BLaER1 (cell line): ENCODE data around the gene TP53I3.
"Not testable (repeated sequence)": the region's sequence is repeated elsewhere in the genome, so short reads cannot be mapped to it uniquely, and the experiment has no call there.

Experiments
- H3K27ac ChIP-seq: shearing (Covaris generic); formaldehyde crosslinking; 2 replicates; pipeline ENCODE4 v1.8.1; 2022
- H3K27me3 ChIP-seq: shearing (Covaris generic); formaldehyde crosslinking; 2 replicates; pipeline ENCODE4 v1.8.1; 2022
- H3K36me3 ChIP-seq: shearing (Covaris generic); formaldehyde crosslinking; 2 replicates; pipeline ENCODE4 v1.8.1; 2022
- H3K4me1 ChIP-seq: shearing (Covaris generic); formaldehyde crosslinking; 2 replicates; pipeline ENCODE4 v1.8.1; 2022
- H3K4me2 ChIP-seq: shearing (Covaris generic); formaldehyde crosslinking; 2 replicates; pipeline ENCODE4 v1.8.1; 2022
- H3K4me3 ChIP-seq: shearing (Covaris generic); formaldehyde crosslinking; 2 replicates; pipeline ENCODE4 v1.8.1; 2022
- H3K9ac ChIP-seq: shearing (Covaris generic); formaldehyde crosslinking; 2 replicates; pipeline ENCODE4 v1.8.1; 2022
- H3K9me3 ChIP-seq: shearing (Covaris generic); formaldehyde crosslinking; 2 replicates; pipeline ENCODE4 v1.8.1; 2022
- H4K20me1 ChIP-seq: shearing (Covaris generic); formaldehyde crosslinking; 2 replicates; pipeline ENCODE4 v1.8.1; 2022
- Cebpa-rat ChIP-seq: shearing (Covaris generic); IDR thresholded peaks from 2 replicates; pipeline ENCODE4 v1.8.1; 2022

TP53I3 gene

GRCh38 chr2:24102677-24103076, 18.0 kb upstream of the TP53I3 start:
- TF ChIP-seq Cebpa-rat, result no peak
- no peak overlapping the region for H3K27ac ChIP-seq
- no peak overlapping the region for H3K9ac ChIP-seq
- H3K27me3 ChIP-seq, result no peaks in the 10 kb centered on the region
- peaks cover 8% of the 10 kb centered on the region; the same call in 1 of the 2 replicates for H3K4me1 ChIP-seq
- H4K20me1 ChIP-seq, result no peaks in the 10 kb centered on the region
- H3K4me2 ChIP-seq, result no peak overlapping the region
- peaks cover 30% of the 10 kb centered on the region for H3K36me3 ChIP-seq
- no peak overlapping the region for H3K4me3 ChIP-seq
- peaks cover 31% of the 10 kb centered on the region for H3K9me3 ChIP-seq

DNA sequence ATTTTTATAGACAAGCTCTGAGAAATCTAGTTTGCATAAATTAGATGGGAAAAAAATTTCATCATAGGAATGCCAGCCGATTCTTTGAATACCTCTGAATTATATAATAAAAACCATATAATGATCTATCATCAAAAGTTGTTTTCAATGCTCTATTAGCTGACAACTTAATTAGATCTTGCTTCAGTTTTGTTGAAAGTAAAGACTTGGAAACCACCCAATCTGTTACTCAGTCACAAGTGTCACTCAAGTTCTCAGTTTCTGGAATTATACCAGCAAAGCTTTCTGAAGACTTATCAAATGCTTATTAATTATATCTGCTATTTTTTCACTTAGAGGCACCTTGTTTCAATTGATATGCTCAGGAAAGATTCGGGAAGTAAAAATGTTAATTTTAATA, 17.4 kb upstream of the TP53I3 start:
- peaks cover 28% of the 10 kb centered on the region for H3K9me3 ChIP-seq
- H4K20me1 ChIP-seq, result no peaks in the 10 kb centered on the region
- no peak overlapping the region for H3K27ac ChIP-seq
- no peak overlapping the region for H3K9ac ChIP-seq
- H3K27me3 ChIP-seq, result no peaks in the 10 kb centered on the region
- TF ChIP-seq Cebpa-rat, result no peak
- H3K36me3 ChIP-seq, result peaks cover 30% of the 10 kb centered on the region
- H3K4me2 ChIP-seq, result no peak overlapping the region
- peaks cover 8% of the 10 kb centered on the region; the same call in 1 of the 2 replicates for H3K4me1 ChIP-seq
- H3K4me3 ChIP-seq, result no peak overlapping the region

DNA sequence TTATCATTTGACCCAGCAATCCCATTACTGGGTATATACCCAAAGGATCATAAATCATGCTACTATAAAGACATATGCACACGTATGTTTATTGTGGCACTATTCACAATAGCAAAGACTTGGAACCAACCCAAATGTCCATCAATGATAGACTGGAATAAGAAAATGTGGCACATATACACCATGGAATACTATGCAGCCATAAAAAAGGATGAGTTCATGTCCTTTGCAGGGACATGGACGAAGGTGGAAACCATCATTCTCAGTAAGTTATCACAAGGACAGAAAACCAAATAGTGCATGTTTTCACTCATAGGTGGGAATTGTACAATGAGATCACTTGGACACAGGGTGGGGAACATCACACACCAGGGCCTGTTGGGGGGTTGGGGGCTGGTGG, 16.1 kb upstream of the TP53I3 start:
- not testable (repeated sequence) for H3K9ac ChIP-seq, H4K20me1 ChIP-seq, H3K4me2 ChIP-seq, H3K4me3 ChIP-seq, H3K4me1 ChIP-seq, H3K27ac ChIP-seq, H3K27me3 ChIP-seq
- Histone ChIP-seq H3K36me3 (peaks cover 36% of the 10 kb centered on the region), H3K9me3 (peaks cover 16% of the 10 kb centered on the region)

DNA sequence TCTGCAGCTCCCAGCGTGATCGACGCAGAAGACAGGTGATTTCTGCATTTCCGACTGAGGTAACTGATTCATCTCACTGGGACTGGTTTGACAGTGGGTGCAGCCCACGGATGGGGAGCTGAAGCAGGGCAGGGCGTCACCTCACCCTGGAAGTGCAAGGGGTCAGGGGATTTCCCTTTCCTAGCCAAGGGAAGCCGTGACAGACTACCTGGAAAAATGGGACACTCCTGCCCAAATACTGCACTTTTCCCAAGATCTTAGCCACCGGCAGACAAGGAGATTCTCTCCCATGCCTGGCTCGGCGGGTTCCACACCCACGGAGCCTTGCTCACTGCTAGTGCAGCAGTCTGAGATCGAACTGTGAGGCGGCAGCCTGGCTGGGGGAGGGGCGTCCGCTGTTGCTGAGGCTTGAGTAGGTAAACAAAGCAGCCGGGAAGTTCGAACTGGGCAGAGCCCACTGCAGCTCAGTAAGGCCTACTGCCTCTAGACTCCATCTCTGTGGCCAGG, 10.6 kb upstream of the TP53I3 start:
- not testable (repeated sequence) for H3K9me3 ChIP-seq, H3K9ac ChIP-seq, H3K4me2 ChIP-seq, H3K4me1 ChIP-seq, H4K20me1 ChIP-seq, H3K27ac ChIP-seq, H3K27me3 ChIP-seq, H3K4me3 ChIP-seq
- peaks cover 35% of the 10 kb centered on the region for H3K36me3 ChIP-seq

DNA sequence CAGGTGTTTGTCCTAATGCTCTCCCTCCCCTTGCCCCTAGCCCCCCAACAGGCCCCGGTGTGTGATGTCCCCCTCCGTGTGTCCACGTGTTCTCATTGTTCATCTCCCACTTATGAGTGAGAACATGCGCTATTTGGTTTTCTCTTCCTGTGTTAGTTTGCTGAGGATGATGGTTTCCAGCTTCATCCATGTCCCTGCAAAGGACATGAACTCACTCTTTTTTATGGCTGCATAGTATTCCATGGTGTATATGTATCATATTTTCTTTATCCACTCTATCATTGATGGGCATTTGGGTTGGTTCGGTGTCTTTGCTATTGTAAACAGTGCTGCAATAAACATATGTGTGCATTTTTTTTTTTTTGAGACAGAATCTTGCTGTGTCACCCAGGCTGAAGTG, 8.6 kb upstream of the TP53I3 start:
- H4K20me1 ChIP-seq, H3K4me3 ChIP-seq, H3K9ac ChIP-seq, H3K4me2 ChIP-seq, H3K4me1 ChIP-seq, H3K27ac ChIP-seq, H3K9me3 ChIP-seq, H3K27me3 ChIP-seq: not testable (repeated sequence)
- H3K36me3 ChIP-seq, result peaks cover 52% of the 10 kb centered on the region

DNA sequence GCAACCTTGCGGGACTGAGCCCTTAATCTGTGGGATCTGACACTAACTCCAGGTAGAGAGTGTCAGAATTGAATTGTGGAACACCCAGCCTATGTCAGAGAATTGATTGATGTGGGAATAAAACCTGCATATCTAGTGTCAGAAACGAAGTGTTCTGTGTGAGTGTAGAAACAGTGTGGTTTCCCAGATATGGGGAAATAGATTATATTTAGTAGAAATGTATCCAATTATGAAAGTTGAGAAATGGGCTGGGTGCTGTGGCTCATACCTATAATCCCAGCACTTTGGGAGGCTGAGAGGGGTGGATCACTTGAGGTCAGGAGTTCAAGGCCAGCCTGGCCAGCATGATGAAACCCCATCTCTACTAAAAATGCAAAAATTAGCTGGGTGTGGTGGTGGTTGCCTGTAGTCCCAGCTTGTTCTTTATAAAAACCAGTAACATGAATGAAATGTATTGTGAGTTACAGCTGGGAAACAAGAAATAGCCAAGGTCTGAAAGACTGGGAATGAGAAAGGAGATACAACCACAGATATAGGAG, 4.3 kb upstream of the TP53I3 start:
- Histone ChIP-seq H3K27ac (no peak overlapping the region), H3K27me3 (no peaks in the 10 kb centered on the region), H3K36me3 (peaks cover 34% of the 10 kb centered on the region; the same call in 1 of the 2 replicates), H3K9me3 (no peaks in the 10 kb centered on the region), H4K20me1 (no peaks in the 10 kb centered on the region), H3K4me2 (no peak overlapping the region), H3K4me1 (peaks cover 9% of the 10 kb centered on the region), H3K4me3 (no peak overlapping the region), H3K9ac (no peak overlapping the region)
- no peak for TF ChIP-seq Cebpa-rat

- no peak overlapping the region for H3K27ac ChIP-seq
- no peaks in the 10 kb centered on the region for H4K20me1 ChIP-seq
- no peak for TF ChIP-seq Cebpa-rat
- peaks cover 35% of the 10 kb centered on the region for H3K36me3 ChIP-seq
- H3K4me3 ChIP-seq, result no peak overlapping the region
- H3K9ac ChIP-seq, result no peak overlapping the region
- no peaks in the 10 kb centered on the region for H3K27me3 ChIP-seq
- H3K9me3 ChIP-seq, result no peaks in the 10 kb centered on the region
- H3K4me2 ChIP-seq, result no peak overlapping the region
- peaks cover 18% of the 10 kb centered on the region for H3K4me1 ChIP-seq
Observed at GRCh38 chr2:24087032-24087431, 2.4 kb upstream of the TP53I3 start.

DNA sequence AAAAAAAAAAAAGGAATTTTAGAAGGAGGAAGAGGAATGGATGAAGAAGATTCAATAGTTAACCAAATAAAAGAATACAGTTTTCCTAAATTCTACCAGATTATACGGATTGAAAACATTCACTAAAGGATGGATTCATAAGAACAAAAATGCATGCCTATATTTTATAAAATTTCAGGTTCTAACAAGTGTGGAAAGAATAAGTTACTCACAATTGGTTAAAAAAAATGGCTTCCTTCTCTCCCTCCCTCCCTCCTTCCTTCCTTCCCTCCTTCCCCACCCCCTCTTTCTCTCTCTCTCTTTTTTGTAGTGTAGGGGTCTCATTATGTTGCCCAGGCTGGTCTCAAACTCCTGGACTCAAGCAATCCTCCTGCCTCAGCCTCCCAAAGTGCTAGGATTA, 1.6 kb upstream of the TP53I3 start:
- TF ChIP-seq Cebpa-rat, result no peak
- no peaks in the 10 kb centered on the region for H3K9me3 ChIP-seq
- H3K4me1 ChIP-seq, result peaks cover 18% of the 10 kb centered on the region
- H3K36me3 ChIP-seq, result peaks cover 43% of the 10 kb centered on the region
- no peaks in the 10 kb centered on the region for H3K27me3 ChIP-seq
- no peak overlapping the region for H3K4me3 ChIP-seq
- no peaks in the 10 kb centered on the region for H4K20me1 ChIP-seq
- no peak overlapping the region for H3K9ac ChIP-seq
- H3K27ac ChIP-seq, result no peak overlapping the region
- no peak overlapping the region for H3K4me2 ChIP-seq

DNA sequence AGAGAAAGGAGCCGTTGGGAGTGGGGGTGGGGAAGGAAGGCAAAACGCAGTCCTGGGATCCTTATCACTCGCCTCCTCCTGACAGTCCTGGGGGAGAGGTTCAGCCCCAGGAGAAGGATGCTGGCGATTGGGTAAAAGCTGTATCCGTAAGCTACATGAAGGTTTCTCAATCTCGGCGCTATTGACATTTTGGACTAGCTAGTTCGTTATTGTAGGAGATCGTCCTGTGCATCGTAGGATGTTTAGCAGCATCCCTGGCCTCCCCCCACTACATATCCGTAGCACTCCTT, 511 bp upstream of the TP53I3 start:
- H3K4me1 ChIP-seq, result peaks cover 18% of the 10 kb centered on the region
- no peaks in the 10 kb centered on the region for H3K9me3 ChIP-seq
- H3K4me2 ChIP-seq, result peak overlapping the region; percentile 92
- TF ChIP-seq Cebpa-rat, result no peak
- H3K9ac ChIP-seq, result peak overlapping the region; percentile 81
- H3K36me3 ChIP-seq, result peaks cover 51% of the 10 kb centered on the region
- peak overlapping the region; percentile 73 for H3K4me3 ChIP-seq
- H4K20me1 ChIP-seq, result no peaks in the 10 kb centered on the region
- H3K27ac ChIP-seq, result no peak overlapping the region; the same call in 1 of the 2 replicates
- no peaks in the 10 kb centered on the region for H3K27me3 ChIP-seq

GRCh38 chr2:24083567-24084385, 858 bp downstream of the TP53I3 start:
- peak overlapping the region; percentile 92 for H3K4me2 ChIP-seq
- TF ChIP-seq Cebpa-rat, result no peak
- peaks cover 18% of the 10 kb centered on the region for H3K4me1 ChIP-seq
- H3K27ac ChIP-seq, result peak overlapping the region; percentile 69
- H3K27me3 ChIP-seq, result no peaks in the 10 kb centered on the region
- peaks cover 48% of the 10 kb centered on the region for H3K36me3 ChIP-seq
- no peaks in the 10 kb centered on the region for H3K9me3 ChIP-seq
- H3K9ac ChIP-seq, result peak overlapping the region; percentile 81
- peak overlapping the region; percentile 73 for H3K4me3 ChIP-seq
- H4K20me1 ChIP-seq, result no peaks in the 10 kb centered on the region
